Astrocyte (in vitro differentiated cells and primary cell): ENCODE measurements around the gene TMEM44.

Source experiments
- CTCF ChIP-seq: IDR thresholded peaks from 2 replicates; pipeline ENCODE4 v1.5.1; 2011; ENCODE audit warnings: low read depth, mild to moderate bottlenecking, inconsistent platforms, low read length, moderate library complexity; ENCODE audit not compliant: insufficient read depth
- EZH2 ChIP-seq: IDR thresholded peaks from 2 replicates; pipeline ENCODE4 v1.6.1; 2012; ENCODE audit warnings: mild to moderate bottlenecking, low read length, inconsistent platforms; ENCODE audit not compliant: insufficient read depth

DNA sequence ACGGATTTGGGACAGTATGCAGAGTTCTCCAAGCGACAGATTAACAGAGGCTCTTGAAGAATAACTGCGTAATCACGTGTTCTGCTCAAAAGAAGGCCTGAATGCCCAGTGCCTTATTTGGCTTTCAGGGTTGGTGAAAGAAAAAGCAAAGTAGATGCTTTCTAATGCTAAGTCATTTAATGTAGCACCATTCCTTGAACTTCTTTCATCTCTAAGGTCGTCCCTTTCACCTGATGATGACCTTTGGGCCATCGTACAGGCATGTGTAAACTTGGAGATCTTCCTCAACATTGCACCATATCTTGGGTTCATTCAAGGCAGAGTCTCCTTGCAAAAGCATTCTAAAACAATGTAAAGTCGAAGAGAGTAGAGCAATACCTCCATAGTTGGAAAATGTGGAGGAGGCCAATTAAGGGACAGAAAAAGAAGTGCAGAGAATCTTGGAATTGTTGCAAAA is 48.9 kb downstream of the TMEM44 start:
- no peak for TF ChIP-seq CTCF
- TF ChIP-seq EZH2: no peak
